Left renal pelvis (tissue), 4 donors: ENCODE results near the gene SH3RF3. TPM values are rescaled to one million over a fixed set of nuclear protein-coding genes. Genes with fewer than 3 reads are reported as not detected.

Experiments
- DNase-seq, 4 donors: peaks; one replicate each; pipeline ENCODE4 v3.0.0-alpha.2; 2013; ENCODE audit warnings: low read depth in 4 of 4, low spot score in 3 of 4
- polyA plus RNA-seq, 4 donors: library from polyadenylated mRNA; unstranded; fragments of 120-200 nt; gene quantifications; one replicate each; pipeline ENCODE4 v1.2.1, GENCODE V29; 2013; ENCODE audit not compliant: insufficient read length in 4 of 4

The SH3RF3 gene
- polyA plus RNA-seq, 4 donors: 4.7 to 5.5 (median 5.2) TPM

GRCh38 chr2:109196081-109196875 lies 67.3 kb downstream of the SH3RF3 start:
- DNase-seq: no peak

DNA sequence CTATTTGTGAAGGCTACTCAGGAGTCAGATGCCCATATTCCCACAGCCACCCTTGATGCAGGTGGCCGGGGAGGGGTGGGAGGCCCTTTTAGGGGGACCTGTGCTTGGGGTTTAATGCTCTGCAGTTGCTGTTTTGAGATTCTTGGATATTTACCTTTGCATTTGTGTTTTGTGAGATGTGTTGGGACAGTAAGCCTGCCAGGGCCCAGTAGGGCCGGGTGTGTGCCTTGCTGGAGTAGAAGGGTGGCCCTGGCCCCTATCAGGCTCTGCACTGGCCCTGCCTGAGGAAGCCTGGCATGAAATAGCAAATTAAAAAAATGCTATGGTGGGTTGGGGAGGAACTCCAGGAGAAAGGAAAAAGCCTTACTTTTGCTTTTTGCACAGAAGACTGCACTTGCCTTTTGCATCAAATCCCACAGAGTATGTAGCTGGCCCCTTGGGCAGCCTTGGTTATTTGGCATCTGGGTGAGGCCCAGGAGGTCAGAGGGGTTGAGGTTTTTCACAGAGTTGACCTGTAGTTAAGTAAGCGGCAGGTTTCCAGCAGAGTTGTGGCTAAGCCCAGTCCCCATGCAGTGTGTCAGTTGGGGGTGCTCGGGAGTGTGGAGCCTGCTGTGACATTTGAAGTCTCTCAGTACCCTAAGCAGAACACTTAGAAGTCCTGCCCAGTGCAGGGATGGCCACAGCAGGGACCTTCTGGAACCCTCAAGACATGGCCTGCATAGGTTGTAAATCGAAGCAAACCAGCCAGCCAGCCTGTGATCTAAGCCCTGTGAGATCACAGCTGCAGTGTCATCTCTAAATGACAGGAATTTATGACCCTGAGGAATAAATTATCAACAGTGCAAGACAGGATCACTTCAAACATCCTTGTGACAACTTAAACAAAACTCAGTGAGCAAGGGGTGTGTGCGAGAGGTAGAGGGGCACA lies 68.8 kb downstream of the SH3RF3 start:
- no peak for DNase-seq

- DNase-seq: no peak
These were observed 70.8 kb downstream of the SH3RF3 start for GRCh38 chr2:109199790-109200189.

- DNase-seq: no peak
These were observed 71.8 kb downstream of the SH3RF3 start for GRCh38 chr2:109200616-109201464.

DNA sequence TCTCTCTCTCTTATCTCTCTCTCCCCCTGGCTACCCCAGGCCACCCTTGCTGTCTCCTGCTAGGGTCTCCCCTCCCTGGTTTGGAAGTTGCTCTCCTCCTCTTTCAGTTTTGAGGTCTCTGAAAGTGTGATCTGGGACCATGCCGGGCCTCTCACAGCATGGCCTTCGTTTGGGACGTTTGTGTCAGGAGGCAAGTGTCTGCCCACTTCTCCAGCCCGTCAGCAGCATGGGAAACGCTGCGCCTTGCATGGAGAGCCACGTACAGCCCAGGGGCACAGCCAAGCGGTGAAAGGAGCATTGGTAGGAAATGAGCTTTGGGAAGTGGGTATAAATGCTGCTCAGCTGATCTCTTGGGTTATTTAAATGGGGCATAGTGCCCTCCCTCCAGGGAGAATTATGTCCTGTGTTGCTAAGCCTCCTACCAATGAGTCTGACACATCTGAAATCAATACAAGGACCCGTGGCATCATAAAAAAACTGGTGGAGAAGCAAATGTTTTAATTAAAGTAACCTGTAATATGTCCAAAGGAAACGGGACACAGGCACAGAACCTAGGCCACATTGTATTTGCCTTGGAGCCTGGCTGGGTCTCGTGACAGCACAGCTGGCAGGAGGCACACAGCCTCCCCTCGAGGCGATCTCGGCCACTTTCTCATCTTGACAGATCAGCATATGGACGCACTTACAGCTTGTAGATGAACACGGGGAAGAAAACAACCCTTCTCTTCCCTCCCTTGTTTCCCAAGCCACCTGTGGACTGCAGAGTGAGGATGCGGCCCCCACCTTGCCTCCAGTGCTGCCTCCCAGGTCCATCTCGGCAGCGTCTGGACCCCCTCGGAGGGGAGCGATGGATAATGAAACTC lies 72.7 kb downstream of the SH3RF3 start:
- no peak for DNase-seq

DNA sequence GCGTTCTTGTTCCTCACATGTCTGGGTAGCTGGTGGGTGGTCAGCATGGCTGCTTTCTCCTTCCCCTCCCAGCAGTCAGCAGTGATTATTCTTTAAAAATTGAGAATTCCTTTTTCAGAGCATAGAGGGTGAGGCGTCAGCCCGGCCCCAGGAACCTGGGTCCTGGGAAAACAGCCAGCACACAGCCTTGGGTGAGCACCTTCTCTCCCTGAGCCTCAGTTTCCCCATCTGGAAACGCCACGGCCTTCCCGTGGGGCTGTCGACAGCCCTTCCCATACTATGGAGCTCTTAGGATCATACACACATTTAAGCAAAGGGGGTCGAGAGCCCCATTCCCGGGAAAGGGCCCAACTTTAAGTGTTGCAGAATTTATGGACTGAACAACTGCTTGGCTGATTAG lies 73.5 kb downstream of the SH3RF3 start:
- DNase-seq: no peak

DNA sequence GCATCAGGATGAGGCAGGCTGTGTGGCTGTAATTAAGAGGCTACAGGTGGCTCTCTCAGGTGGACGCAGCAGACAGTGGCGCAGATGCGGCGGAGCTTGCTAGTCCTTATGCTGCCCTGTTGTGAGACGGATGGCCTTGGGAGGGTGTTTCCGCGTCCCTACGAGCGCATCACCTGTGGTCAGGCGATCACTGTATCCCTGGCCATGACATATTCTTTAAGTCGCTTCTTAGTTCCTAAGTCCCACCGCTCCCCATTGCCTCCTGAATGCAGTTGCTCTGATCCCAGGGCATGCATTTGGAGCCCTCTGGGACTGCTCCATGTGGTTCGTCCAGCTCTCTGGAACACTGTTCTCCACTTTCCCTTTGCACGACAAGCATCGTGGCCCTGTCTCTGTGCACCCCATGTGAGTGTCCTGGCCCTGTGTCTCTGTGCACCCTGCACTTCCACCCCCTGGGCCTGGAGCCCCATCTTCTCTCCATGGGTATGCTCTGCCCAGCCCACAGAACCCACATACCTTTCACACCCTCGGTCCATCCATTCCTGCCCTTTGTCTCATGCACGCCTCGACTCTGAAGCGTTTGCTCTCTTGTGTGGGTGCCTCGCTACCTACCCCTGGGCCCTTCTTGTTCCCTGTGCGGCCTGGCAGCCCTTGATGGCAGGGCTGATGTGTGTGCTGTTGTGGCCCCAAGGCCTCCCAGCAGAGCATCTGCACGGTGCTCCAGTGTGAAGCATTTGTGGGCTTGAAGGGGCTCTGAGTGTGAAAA lies 74.4 kb downstream of the SH3RF3 start:
- no peak for DNase-seq

DNA sequence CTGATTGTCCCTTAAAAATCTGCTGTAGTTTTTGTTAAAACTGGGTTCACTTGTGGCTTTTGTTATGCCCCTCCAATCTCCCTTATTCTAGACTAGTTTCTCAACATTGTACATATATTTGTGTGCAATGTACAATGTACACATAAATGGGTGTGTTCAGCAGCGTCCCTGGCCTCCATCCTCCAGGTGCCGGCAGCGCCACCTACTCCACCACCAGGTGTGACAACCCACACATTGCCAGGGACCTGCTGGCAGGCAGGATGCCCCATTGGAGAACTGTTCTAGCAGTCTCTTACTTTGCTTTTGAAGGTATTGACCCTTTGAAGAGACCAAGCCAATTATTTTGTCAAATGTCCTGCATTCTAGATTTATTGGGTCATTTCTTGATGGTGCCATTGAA lies 75.4 kb downstream of the SH3RF3 start:
- DNase-seq: no peak

GRCh38 chr2:109205447-109205846 lies 76.4 kb downstream of the SH3RF3 start:
- DNase-seq: no peak

GRCh38 chr2:109206569-109207146 lies 77.7 kb downstream of the SH3RF3 start:
- no peak for DNase-seq

- DNase-seq: no peak
These were observed 78.2 kb downstream of the SH3RF3 start for GRCh38 chr2:109207176-109207575.

DNA sequence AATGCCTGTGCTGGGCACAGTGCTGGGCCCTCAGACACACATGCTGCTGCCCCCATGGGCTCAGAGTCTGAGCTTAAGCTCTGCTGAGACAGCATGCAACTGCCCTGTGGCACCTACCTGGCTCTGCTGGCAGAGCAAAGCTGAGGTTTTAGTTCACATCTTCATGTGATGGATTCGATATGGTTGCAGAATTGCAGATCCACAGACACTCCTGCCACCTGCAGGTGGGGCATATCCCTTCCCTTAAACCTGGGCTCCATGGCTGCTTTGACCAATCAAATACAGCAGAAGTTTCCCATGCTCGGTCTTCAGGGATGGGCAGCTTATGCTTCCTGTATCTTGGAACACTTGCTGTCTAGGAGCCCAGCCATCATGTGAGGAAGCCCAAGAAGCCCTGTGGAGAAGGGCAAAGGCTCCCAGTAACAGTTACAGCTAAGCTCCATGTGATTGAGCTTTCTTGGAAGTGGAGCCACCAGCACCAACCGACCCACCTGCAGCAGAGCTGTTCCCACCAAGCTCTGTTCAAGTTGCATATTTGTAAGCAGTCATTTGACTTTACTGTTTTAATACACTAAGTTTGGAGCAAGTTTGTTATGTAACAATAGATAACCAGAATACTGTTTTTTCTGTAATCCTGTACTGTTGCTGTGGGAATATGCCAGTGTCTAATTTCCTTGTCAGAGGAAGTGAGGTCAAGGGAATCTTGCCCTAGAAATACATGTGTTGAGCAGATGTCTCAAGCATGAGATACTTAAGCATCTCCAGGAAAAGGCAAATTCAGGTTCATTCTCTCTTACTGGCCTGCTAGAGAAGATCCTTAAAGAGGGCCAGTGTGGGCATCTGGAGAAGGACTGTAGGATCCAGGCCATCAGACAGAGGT lies 79.3 kb downstream of the SH3RF3 start:
- DNase-seq: no peak

- no peak for DNase-seq
These were observed 79.9 kb downstream of the SH3RF3 start for GRCh38 chr2:109208951-109209335.

DNA sequence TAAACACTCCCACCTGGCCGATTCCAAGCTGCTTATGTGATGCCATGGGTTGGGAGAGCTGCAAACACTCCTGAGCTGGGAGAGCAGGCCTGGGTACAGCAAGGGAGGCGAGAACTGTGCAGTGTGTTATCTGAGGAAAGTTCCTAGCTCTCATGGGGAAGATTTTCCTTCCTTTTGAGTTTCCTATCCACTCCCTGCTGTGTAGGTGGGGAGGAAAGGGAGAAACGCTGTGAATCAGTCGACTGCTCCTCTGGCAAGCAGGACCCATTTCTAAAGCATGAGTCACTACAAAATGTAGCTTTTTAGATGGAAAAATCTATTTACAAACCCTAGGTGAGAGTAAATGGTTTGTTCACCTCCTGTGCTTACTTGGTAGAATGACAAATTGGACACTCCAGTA lies 80.4 kb downstream of the SH3RF3 start:
- DNase-seq: no peak

GRCh38 chr2:109209941-109210340 lies 80.9 kb downstream of the SH3RF3 start:
- DNase-seq: no peak

DNA sequence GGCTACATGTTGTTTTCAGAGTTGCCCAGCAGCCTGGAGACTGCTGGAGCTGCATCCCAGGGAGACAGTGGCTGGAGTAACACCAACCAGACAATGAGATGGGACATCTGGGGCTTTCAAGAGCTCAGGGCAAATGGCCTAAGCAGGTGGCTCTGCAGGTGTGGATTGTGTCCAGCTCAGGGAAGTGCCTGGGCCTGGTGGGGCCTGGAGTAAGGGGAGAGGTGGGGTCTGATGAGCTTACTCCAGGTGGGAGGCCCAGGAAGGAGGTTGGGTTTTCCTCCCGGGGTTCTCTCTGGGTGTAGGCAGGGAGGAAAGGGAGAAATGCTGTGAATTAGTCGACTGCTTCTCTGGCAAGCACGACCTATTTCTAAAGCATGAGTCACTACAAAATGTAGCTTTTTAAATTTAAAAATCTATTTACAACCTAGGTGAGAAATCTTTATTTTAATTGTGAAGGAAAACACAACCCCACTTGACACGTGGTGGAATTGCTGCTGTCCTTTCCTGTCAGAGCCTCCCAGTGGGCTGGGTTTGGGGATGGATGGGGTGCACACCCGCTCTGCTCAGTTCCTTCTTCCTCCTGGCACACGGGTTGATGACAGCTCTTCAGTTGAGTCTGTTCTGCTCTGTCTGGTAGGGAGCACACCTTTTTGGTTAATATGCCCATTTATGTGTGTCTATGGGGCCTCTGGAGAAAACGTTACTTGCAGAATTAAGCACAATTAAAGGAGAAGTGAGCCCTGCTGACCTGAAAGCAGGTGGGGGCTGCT lies 81.6 kb downstream of the SH3RF3 start:
- DNase-seq: no peak

GRCh38 chr2:109211315-109211714 lies 82.3 kb downstream of the SH3RF3 start:
- DNase-seq: no peak
